ENCODE measurements around the gene LY6G5C. TPM values are rescaled to one million over a fixed set of nuclear protein-coding genes. Genes with fewer than 3 reads are reported as not detected.
A peak's percentile ranks its signal among the peaks of the same experiment; 100 is the strongest.

Gene LY6G5C
- total and polyA plus RNA-seq, 2 of the 13 experiments (the other 11 are each of a cell fraction or from before 2014, with no cell fraction given) = 0.33 to 0.55 TPM

DNA sequence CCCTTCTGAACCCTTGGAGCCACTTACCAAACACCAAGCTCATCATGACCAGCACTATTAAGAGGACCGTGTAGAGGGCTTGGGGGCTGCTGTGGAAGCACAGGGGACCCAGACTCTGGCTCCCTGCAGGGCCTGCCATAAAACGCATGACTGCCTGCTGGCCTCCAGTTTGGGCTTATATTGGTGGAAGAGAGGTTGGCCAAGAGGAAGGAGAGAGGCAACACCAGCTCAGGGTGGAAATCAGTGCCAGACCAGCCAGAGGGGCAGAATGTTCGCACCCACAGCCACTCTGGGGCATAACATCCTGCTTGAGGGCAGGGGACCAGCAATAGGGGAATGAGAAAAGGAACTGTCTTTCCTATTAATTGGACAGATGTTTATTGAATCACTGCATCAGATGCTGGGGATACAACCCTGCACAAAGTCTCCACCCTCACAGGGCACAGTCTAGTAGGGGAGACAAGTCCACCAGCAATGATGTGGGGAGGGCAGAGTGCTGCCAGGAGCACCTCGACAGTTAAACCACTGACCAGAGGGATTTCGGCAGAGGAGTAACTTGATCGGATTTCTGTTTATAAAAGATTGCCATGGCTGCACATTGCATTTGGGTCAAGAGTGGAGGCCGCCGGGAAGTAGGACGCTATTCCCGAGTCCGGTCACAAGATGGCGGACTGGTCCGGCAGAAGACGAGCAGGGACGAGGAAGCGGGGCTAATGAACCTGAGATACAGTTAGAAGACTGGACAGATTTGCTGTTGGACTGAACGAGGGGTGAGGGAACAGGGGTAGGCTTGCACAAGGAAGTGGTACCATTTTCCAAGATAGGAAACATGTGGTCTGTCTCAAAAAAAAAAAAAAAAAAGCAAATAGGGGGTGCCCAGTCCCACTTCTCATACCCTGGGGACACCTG lies at the start of gene LY6G5C (continued):
- TF ChIP-seq PLSCR1 (CRISPR knock-in tag; IDR thresholded peaks at IDR 0.05; ENCODE audit: borderline replicate concordance) (no peak), PITX1 (CRISPR knock-in tag; IDR thresholded peaks at IDR 0.05) (0 out of 2 replicates have a peak, but pooled peaks have one; percentile 62), BRCA1 (CRISPR knock-in tag; IDR thresholded peaks at IDR 0.05) (no peak), ZNF564 (CRISPR knock-in tag; IDR thresholded peaks at IDR 0.05) (no peak), TFE3 (CRISPR knock-in tag; IDR thresholded peaks at IDR 0.05) (no peak), MIER2 (CRISPR knock-in tag; IDR thresholded peaks at IDR 0.05) (peak; percentile 38; the same call in 1 of the 2 replicates), AKAP8 (CRISPR knock-in tag; IDR thresholded peaks at IDR 0.05) (no peak), KMT2A (CRISPR knock-in tag; IDR thresholded peaks at IDR 0.05) (peak; percentile 28; the same call in 1 of the 2 replicates), REPIN1 (CRISPR knock-in tag; IDR thresholded peaks at IDR 0.05; ENCODE audit: borderline replicate concordance, low read depth) (0 out of 2 replicates have a peak, but pooled peaks have one; percentile 48), UBTF (CRISPR knock-in tag; IDR thresholded peaks at IDR 0.05) (no peak), HOXA7 (CRISPR knock-in tag; IDR thresholded peaks at IDR 0.05) (no peak), U2AF1 (optimal IDR thresholded peaks at IDR 0.05; ENCODE audit: low read depth, low read length) (no peak), ATM (IDR thresholded peaks at IDR 0.05; ENCODE audit: borderline replicate concordance) (no peak), FIP1L1 (IDR thresholded peaks at IDR 0.05; ENCODE audit: borderline replicate concordance, insufficient read depth, low read depth, low read length) (no peak), AHR (CRISPR knock-in tag; IDR thresholded peaks at IDR 0.05) (peak; percentile 44; the same call in 1 of the 2 replicates), ZNF329 (CRISPR knock-in tag; IDR thresholded peaks at IDR 0.05; ENCODE audit: low read depth) (no peak)
- TF ChIP-seq, protein P1, sequence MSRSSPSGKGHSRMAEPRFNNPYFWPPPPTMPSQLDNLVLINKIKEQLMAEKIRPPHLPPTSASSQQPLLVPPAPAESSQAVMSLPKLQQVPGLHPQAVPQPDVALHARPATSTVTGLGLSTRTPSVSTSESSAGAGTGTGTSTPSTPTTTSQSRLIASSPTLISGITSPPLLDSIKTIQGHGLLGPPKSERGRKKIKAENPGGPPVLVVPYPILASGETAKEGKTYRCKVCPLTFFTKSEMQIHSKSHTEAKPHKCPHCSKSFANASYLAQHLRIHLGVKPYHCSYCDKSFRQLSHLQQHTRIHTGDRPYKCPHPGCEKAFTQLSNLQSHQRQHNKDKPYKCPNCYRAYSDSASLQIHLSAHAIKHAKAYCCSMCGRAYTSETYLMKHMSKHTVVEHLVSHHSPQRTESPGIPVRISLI (CRISPR knock-in tag; IDR thresholded peaks at IDR 0.05; ENCODE audit: borderline replicate concordance) = peak; percentile 40; the same call in 1 of the 2 replicates
- TF ChIP-seq, protein P2, sequence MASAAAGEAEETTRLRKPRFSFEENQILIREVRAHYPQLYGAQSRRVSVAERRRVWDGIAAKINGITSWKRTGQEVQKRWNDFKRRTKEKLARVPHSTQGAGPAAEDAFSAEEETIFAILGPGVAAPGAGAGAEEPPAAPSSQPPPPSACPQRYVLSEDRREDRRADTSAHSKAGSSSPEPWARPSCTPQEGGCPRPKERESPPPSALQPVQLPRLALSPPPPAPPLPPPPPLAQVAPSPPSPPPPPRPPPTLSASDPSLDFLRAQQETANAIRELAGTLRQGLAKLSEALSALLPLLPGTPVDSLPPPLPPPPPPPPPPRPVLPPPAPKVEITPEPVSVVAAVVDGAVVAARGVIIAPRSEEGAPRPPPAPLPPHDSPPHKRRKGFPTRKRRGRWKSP (CRISPR knock-in tag; IDR thresholded peaks at IDR 0.05) = no peak
